T1000 (cell line): Measurements from ENCODE around the gene STK32B.
"Not testable (repeated sequence)": the region's sequence is repeated elsewhere in the genome, so short reads cannot be mapped to it uniquely, and the experiment has no call there.

Experiments
- DNase-seq: peaks from one replicate; lab custom pipeline; 2025; ENCODE audit warnings: mixed read lengths; lab: John Stamatoyannopoulos, UW

STK32B gene

DNA sequence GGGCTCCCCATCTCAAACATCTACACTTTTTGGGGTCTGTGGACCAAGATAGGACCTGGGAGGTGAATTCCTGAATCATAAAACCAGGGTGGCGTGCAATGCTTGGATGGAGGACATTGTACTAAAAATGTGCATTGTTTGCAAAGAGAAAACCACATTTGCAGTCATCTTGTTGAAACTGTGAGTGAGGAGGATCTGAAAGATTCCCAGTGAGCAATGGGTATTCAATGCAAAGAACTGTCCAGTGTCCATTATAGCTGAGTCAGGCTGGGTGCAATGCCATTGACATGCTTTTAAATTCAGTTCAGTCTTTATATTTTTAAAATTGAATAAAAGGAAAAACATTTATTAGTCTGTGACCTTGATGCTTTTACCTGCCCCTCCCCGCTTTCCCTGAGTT lies 215.7 kb downstream of the STK32B start:
- no peak for DNase-seq

DNA sequence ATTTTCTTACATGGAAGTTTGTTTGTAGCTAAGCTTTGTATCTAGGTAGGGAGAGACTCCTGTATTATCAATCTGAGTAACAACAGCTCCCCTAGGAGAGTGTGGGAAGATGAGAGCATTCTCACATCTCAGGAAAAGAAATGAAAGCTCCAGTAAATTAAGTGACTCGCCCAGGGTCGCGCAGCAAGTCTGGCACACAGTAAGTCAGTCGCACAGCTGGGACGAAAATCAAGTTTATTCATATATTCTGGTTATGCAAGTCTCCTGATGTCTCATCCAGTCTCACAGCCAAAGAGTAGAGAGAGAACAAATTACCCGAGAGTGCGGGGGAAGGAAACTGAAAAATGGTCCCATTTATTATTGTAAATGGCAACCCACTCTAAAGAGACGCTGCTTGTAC lies 216.1 kb downstream of the STK32B start:
- DNase-seq, result no peak

DNA sequence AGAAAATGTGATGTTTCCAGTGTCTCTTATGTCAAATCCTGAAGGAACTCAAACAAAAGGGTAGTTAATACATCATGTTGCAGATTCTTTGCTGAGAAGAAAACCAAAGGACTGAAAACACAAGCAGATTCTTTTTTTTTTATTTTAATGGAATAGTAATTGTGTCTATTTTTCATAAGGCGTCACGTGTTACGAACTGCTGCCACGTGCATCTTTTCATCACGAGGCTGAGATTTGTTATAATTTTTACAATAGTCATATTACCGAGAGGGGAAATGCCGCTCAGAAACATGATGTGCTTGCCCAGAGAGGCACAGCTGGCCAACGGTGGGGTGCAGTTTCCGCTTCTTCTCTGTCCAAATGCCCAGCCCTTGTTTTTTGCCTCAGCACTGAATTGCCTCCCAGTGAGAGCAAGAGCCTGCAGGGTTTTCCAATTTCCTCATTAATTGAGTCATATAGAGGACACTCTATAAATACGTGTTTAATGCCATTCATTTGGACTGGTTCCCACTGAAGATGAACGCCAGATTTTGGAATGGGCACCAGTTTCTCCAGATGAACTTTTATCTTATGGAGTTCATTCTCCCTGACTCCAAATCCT lies 225.3 kb downstream of the STK32B start:
- DNase-seq, result no peak

DNA sequence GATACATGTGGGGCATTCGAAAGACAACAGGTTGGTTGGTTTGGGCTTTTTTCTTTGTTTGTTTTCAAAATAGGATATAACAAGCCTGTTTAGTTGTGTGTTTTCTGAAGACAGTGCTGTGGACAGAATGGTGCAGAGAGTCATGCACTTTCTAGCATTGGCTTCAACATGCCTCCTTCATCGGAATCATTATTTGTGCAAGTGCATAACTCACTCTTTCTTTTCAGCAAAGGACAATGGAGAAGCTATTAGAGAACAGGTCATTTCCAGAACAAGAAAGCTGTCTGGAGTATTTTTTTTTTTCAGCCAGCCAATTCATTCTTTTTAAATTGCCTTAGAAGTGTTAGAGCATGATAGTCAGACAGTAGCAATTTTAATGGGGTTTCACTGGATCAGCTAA lies 225.8 kb downstream of the STK32B start:
- no peak for DNase-seq

DNA sequence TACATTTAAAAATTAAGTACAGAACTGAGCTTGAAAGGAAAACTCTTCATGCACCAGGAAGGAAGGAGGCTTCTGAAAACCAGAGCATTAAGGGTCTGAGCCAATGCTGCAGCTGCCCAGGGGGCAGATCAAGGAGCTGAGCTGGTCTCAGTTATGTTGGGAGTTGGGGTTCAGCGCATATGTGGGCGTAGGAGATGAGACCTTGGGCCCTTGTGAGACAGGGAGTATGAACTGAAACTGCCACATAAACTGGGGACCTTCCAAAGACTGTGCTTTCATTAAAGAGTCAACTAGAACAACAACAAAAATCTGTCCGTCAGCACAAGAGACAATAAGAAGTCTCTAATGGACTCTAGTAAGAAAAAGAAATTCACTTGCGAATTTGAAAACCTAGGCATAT lies 226.9 kb downstream of the STK32B start:
- no peak for DNase-seq

DNA sequence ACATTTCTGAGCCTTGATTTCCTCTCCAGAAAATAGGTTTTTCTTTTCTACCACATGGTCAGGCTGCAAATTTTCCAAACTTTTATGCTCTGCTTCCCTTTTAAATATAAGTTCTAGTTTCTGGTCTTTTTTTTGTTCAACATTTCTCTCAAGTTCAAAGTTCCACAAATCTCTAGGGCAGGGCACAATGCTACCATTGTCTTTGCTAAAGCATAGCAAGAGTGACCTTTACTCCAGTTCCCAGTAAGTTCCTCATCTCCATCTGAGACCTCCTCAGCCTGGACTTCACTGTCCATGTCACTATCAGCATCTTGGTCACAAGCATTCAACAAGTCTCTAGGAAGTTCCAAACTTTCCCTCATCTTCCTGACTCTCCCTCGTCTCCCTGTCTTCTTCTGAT lies 228.8 kb downstream of the STK32B start:
- DNase-seq, result not testable (repeated sequence)

DNA sequence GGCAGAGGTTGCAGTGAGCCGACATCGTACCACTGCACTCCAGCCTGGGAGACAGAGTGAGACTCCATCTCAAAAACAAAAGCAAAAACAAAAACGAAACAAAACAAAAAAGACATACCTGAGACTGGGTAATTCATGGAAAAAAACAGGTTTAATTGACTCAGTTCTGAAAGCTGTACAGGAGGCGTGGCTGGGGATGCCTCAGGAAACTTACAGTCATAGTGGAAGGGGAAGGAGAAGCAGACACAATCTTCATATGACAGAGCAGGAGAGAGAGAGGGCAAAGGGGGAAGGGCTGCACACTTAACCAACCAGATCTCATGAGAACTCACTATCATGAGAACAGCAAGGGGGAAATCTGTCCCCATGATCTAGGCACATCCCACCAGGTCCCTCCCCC lies 229.5 kb downstream of the STK32B start:
- DNase-seq, result no peak

DNA sequence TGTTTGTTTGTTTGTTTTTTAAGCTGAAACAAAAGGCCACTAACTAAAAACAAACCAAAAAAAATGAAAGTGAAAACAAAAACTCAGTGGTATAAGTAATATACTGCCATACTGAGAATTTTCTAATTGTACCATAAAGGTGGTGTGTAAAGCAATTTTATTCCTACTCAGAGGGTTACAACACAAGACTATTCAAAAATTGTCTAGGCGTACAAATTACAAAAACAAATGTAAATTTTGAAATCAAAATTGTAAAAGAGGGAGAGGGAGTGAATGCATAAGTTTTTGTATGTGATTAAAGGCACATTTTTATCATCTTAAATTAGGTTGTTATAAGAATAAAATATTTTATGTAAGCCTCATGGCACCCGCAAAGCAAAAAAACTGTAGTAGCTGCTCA lies 232.6 kb downstream of the STK32B start:
- no peak for DNase-seq

DNA sequence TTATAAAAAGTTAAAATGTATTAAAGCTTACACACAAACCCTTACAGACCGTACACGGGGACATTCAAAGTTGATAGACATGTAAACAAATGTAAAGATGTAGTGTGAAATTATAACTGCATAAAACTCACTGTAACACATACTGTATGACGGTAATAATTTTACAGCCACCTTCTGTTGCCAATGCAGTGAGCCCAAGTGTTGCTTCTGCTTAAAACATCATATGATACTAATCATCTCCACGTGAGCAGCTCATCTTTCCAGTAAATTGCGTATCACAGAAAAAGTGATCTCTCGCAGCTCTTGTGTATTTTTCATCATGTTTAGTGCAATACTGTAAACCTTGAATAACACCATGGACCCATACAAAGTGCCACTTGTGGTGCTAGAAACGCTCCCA lies 233.2 kb downstream of the STK32B start:
- DNase-seq, result no peak

DNA sequence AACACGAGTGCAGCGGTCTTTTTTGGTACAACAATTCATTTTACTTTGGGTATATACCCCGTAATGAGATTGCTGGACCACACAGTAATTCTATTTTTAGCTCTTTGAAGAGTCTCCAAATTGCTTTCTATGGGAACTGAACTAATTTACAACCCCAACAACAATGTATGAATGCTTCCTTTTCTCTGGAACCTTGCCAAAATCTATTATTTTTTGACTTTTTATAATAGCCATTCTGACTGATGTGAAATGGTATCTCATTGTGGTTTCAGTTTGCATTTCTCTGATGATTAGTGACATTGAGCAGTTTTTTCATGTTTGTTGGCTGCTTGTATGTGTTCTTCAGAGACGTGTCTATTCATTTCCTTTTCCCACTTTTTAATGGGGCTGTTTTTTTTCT lies 240.8 kb downstream of the STK32B start:
- DNase-seq, result no peak

DNA sequence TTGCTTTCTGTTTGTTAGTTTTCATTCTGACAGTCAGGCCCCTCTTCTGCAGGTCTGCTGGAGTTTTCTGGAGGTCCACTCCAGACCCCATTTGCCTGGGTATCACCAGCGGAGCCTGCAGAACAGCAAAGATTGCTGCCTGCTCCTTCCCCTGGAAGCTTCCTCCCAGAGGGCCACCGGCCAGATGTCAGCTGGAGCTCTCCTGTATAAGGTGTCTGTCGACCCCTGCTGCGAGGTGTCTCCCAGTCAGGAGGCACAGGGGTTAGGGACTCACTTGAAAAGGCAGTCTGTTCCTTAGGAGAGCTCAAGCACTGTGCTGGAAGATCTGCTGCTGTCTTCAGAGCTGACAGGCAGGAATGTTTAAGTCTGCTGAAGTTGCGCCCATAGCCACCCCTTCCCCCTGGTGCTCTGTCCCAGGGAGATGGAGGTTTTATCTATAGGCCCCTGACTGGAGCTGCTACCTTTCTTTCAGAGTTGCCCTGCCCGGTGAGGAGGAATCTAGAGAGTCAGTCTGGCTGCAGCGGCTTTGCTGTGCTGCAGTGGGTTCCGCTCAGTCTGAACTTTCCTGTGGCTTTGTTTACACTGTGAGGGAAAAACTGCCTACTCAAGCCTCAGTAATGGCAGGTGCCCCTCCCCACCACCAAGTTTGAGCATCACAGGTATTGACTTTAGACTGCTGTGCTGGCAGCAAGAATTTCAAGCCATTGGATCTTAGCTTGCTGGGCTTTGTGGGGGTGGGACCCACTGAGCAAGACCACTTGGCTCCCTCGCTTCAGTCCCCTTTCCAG lies 246.9 kb downstream of the STK32B start:
- DNase-seq, result not testable (repeated sequence)

DNA sequence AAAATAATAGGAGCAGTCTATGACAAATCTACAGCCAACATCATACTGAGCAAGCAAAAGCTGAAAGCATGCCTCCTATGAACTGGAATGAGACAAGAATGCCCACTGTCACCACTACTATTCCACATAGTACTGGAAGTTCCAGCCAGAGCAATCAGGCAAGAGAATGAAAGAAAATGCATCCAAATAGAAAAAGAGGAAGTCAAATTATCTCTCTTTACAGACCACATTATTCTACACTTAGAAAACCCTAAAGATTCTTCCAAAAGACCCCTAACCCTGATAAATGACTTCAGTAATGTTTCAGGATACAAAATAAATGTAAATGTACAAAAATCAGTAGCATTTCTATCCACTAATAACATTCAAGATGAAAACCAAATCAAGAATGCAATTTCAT lies 249.0 kb downstream of the STK32B start:
- no peak for DNase-seq

DNA sequence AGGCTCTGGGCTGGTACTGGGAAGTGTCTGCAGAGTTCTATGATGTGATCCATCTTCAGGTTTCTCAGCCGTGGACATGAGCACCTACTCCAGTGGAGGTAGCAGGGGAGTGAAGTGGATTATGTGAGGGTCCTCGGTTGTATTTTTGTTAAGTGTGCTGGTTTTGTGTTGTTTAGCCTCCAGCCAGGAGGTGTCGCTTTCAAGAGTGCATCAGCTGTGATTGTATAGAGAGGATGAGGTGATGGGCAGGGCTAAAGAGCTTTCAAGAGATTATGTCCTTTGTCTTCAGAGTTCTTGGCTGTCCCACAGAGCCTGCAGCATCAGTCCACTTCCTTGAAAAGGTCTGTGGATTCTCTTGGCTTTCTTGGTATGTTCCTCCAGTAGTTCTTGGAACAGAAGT lies 256.6 kb downstream of the STK32B start:
- DNase-seq, result no peak

DNA sequence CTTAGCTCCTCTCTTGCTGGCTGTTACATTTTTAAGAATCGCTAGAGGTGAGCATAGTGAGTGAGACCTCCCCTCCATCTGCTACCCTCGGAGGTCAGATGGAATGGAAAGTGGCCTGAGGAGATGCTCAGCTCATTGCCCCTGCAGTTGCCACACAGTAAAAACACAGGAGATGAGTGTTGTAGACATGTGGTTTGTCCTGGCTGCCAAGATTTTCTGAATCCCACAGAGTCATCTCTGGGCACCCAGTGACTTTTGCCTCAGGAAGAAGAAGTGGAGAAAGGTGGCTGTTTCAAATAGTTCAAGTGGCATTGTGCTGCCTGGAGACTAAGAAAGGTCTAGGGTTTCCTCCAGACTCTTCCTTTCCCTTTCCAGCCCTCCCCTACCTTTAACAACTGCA lies 271.0 kb downstream of the STK32B start:
- no peak for DNase-seq

DNA sequence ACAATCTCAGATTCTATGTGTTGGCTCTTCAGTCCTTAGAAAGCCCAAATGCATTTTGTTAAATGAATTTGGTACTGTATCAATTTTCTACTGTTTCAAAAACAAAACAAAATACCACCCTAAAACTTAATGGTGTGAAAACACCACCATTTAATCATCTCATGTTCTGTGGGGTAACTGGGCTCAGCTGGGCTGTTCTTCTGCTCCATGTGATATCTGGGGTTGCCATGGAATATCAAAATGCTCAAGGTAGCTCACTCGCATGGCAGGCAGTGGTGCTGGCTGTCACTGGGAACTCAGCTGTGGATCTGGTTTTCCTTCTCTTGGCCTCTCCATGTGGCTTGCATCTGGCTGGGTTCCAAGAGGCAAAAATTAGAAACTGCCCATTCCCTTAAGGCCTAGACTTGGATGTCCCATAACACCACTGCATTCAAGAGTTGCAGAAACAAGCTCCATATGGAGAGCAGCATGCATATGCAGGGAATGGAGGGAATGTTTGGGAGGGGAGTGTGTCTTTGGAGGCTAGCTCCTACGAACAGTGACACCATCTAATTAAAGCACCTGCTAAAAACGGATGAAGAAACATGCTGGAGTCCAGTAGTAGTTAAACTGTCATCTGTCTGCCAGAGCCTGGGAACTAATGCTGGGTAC lies 279.2 kb downstream of the STK32B start:
- DNase-seq, result no peak

DNA sequence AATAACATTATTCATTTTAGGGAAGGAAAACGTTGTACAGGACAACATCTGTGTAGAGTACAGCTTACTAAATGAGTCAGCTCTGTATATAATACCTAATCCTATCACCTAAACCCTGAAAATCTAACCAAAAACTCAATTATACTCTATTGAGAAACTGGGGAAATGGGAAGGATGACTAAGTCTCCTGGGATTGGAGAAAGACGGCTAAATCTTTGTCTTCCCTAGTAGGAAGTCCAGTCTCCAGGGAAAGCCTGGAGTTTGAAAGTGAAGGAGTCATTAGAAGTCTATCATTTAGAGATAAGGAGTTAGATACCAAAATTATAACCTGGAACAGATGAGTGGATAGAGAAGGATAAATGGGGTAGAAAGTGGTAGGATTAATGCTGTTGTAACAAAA lies 286.5 kb downstream of the STK32B start:
- no peak for DNase-seq

DNA sequence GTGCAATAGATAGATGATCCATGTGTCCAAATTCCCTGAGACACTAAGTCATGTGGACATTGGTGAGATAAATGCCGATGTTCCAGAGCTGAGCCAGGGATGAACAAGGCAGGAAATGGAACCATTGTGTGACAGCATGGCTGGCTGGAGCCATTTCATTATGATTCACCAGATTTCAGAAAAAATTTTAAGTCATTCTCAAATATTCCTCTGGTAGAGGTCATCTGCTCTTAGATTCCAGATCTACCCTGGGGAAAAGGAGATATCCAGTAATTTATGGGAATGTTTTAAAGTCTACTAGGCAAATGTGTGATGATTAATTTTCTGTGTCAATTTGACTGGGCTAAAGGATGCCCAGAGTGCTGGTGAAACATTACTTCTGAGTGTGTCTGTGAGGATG lies 287.3 kb downstream of the STK32B start:
- DNase-seq, result no peak

DNA sequence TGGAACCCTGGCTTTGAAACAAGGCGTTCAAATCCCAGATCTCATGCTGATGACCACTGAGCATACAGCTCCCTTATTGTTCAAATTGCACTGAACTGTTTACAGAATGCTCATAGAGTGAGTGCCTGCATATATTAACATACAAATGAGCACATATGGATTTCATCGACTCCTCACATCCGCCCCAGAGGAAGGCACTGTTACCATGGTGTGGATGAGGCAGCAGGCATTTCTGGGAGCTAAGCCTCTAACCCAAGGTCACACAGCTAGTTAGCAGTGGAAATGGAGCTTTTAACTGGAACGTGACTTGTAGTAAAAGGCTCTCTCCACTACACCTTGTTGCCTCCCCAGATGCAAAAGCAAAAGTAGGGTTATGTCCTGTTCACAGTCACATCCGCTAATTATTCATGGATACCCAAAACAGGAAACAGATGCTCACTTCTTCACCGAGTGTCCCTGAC lies 289.7 kb downstream of the STK32B start:
- no peak for DNase-seq

DNA sequence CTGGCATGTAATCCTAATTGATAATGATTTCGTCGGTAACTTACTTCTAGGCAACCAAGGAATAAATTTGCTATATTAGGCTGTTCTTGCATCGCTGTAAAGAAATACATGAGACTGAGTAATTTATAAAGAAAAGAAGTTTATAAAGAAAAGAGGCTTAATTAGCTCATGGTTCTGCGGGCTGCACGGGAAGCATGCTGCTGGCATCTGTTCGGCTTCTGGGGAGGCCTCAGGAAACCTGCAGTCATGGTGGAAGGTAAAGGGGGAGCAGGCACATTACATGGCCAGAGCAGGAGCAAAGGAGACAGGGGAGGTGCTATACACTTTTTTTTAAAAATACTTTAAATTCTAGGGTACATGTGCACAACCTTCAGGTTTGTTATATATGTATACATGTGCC lies 290.2 kb downstream of the STK32B start:
- DNase-seq, result no peak

DNA sequence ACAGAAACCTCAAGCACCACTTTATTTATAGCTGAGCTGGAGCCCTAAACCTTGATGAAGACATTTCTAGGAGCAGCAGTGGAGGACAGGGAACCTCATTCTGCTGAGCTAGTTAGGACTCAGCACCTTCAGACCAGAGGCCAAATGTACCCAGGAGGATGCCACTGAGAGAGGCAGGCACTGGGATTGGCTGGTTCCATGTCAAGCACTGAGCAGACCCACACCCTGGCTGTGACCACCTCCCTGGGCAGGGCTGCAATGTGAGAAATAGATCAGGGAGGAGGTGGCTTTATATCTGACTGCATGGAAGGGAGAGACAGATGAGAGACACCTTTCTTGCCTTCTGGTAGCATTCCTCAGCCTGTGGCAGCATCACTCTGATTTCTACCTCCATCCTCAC lies 304.6 kb downstream of the STK32B start:
- no peak for DNase-seq

DNA sequence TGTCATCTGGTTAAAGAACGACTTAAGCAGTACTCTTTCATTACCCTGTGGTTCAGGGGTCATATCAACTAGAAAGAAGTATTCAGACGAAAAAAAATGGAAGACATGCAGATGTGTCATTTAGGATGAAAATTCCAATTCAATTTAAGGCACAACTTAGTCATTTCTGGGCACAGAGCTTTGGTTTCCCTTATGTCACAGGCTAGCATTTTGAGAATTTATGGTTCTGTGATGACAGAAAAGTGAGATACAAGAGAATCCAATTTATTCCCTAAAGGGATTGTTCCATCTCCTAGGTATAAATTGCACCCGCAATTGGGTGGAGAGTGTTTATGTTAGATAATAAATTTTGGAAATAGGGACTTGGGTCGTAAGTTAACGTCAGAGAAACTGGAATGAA lies 306.6 kb downstream of the STK32B start:
- DNase-seq, result no peak

DNA sequence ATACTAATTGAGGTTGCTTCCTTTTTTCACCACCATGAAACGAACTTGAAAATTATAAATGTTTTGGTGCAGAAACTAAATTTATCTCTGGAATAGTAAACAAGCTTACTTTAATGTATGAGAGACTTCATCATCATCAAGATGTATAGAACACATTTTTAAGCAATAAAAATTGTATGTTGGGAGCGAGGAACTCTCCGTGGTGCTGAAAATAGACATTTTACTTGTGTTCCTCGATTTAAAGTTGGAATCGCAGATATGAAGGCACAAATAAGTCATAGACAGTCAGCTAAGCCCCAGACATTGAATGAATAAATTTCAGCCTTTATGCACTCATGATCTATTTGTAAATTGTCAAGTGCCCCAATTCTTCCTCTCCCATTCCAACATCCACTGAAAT lies 310.7 kb downstream of the STK32B start:
- DNase-seq, result no peak

DNA sequence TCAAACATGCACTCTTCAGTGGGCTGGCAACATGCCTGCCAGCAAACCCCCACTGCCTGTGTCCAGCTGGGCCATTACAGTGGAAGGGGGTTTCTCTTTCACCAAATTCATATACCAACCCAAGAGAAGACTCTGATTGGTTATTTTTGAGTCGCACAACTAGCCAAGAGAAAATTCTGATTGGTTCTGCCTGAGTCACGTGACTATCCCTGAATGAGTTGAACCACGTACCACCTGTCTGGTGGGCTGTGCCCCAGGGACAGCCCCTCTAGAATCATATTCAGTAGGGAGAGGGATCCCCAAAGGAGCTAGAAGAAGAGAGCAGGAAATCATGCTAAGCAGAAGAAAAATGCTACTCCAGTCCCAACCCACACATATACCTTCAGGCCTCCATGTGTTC lies 313.1 kb downstream of the STK32B start:
- no peak for DNase-seq
